Measurements from ENCODE around the gene TUBB6.

The TUBB6 gene

GRCh38 chr18:12371590-12371989, 63.5 kb downstream of the TUBB6 start:
- H3K36me3 ChIP-seq (replicated peaks; ENCODE audit: low read depth, low read length): peaks cover 46% of the 10 kb centered on the region
- H3K27ac ChIP-seq (ENCODE audit: low read length): no peak overlapping the region
- no peak overlapping the region for H3K4me3 ChIP-seq (ENCODE audit: low read length)
- H3K9me3 ChIP-seq (ENCODE audit: insufficient read depth, low read length): no peaks in the 10 kb centered on the region
- H3K27me3 ChIP-seq (ENCODE audit: low read depth, low read length): no peaks in the 10 kb centered on the region
- H3K4me2 ChIP-seq (ENCODE audit: low read length): no peak overlapping the region
- H2AFZ ChIP-seq (ENCODE audit: low read depth, low read length): no peak overlapping the region
- H3K9ac ChIP-seq (ENCODE audit: low read length): no peak overlapping the region
- H4K20me1 ChIP-seq (ENCODE audit: insufficient read depth, low read length): peaks cover 39% of the 10 kb centered on the region
- TF ChIP-seq CTCF (IDR thresholded peaks at IDR 0.05; ENCODE audit: low read depth, low read length) (no peak), EZH2phosphoT487 (IDR thresholded peaks at IDR 0.05; ENCODE audit: low read depth) (no peak)
- peaks cover 12% of the 10 kb centered on the region; the same call in 1 of the 2 replicates for H3K4me1 ChIP-seq (ENCODE audit: low read length)
- peaks cover 97% of the 10 kb centered on the region for H3K79me2 ChIP-seq (ENCODE audit: low read length)

- Histone ChIP-seq H2AFZ (ENCODE audit: low read depth, low read length) (no peak overlapping the region), H3K27me3 (ENCODE audit: low read depth, low read length) (no peaks in the 10 kb centered on the region), H3K79me2 (ENCODE audit: low read length) (peaks cover 92% of the 10 kb centered on the region), H3K4me2 (ENCODE audit: low read length) (no peak overlapping the region), H3K9ac (ENCODE audit: low read length) (no peak overlapping the region), H3K9me3 (ENCODE audit: insufficient read depth, low read length) (no peaks in the 10 kb centered on the region), H3K36me3 (replicated peaks; ENCODE audit: low read depth, low read length) (peaks cover 38% of the 10 kb centered on the region), H3K4me1 (ENCODE audit: low read length) (peaks cover 12% of the 10 kb centered on the region; the same call in 1 of the 2 replicates), H3K27ac (ENCODE audit: low read length) (no peak overlapping the region), H3K4me3 (ENCODE audit: low read length) (no peak overlapping the region), H4K20me1 (ENCODE audit: insufficient read depth, low read length) (peaks cover 36% of the 10 kb centered on the region)
- TF ChIP-seq CTCF (IDR thresholded peaks at IDR 0.05; ENCODE audit: low read depth, low read length): no peak
- TF ChIP-seq EZH2phosphoT487 (IDR thresholded peaks at IDR 0.05; ENCODE audit: low read depth): no peak
Observed at GRCh38 chr18:12372406-12372805, 64.4 kb downstream of the TUBB6 start.

GRCh38 chr18:12373116-12373770, 65.2 kb downstream of the TUBB6 start:
- H3K27me3 ChIP-seq (ENCODE audit: low read depth, low read length): no peaks in the 10 kb centered on the region
- H3K4me3 ChIP-seq (ENCODE audit: low read length): no peak overlapping the region
- H3K79me2 ChIP-seq (ENCODE audit: low read length): peaks cover 86% of the 10 kb centered on the region
- peaks cover 35% of the 10 kb centered on the region for H4K20me1 ChIP-seq (ENCODE audit: insufficient read depth, low read length)
- H3K36me3 ChIP-seq (replicated peaks; ENCODE audit: low read depth, low read length): peaks cover 34% of the 10 kb centered on the region
- no peak for TF ChIP-seq EZH2phosphoT487 (IDR thresholded peaks at IDR 0.05; ENCODE audit: low read depth)
- TF ChIP-seq CTCF (IDR thresholded peaks at IDR 0.05; ENCODE audit: low read depth, low read length): no peak
- peaks cover 12% of the 10 kb centered on the region; the same call in 1 of the 2 replicates for H3K4me1 ChIP-seq (ENCODE audit: low read length)
- H3K4me2 ChIP-seq (ENCODE audit: low read length): no peak overlapping the region
- H2AFZ ChIP-seq (ENCODE audit: low read depth, low read length): no peak overlapping the region
- no peaks in the 10 kb centered on the region for H3K9me3 ChIP-seq (ENCODE audit: insufficient read depth, low read length)
- no peak overlapping the region for H3K9ac ChIP-seq (ENCODE audit: low read length)
- H3K27ac ChIP-seq (ENCODE audit: low read length): no peak overlapping the region

- H3K9ac ChIP-seq (ENCODE audit: low read length): no peak overlapping the region
- peaks cover 12% of the 10 kb centered on the region; the same call in 1 of the 2 replicates for H3K4me1 ChIP-seq (ENCODE audit: low read length)
- H3K27me3 ChIP-seq (ENCODE audit: low read depth, low read length): no peaks in the 10 kb centered on the region
- peaks cover 32% of the 10 kb centered on the region for H3K36me3 ChIP-seq (replicated peaks; ENCODE audit: low read depth, low read length)
- peaks cover 35% of the 10 kb centered on the region for H4K20me1 ChIP-seq (ENCODE audit: insufficient read depth, low read length)
- peaks cover 81% of the 10 kb centered on the region for H3K79me2 ChIP-seq (ENCODE audit: low read length)
- H2AFZ ChIP-seq (ENCODE audit: low read depth, low read length): no peak overlapping the region
- no peak overlapping the region for H3K4me3 ChIP-seq (ENCODE audit: low read length)
- H3K27ac ChIP-seq (ENCODE audit: low read length): no peak overlapping the region
- H3K4me2 ChIP-seq (ENCODE audit: low read length): no peak overlapping the region
- TF ChIP-seq EZH2phosphoT487 (IDR thresholded peaks at IDR 0.05; ENCODE audit: low read depth) (no peak), CTCF (IDR thresholded peaks at IDR 0.05; ENCODE audit: low read depth, low read length) (no peak)
- no peaks in the 10 kb centered on the region for H3K9me3 ChIP-seq (ENCODE audit: insufficient read depth, low read length)
Observed at GRCh38 chr18:12373771-12374116, 65.7 kb downstream of the TUBB6 start.

All from OCI-LY3 (cell line).